IMR-90 (cell line): ENCODE data around the gene DNMT3L. TPM values are rescaled to one million over a fixed set of nuclear protein-coding genes. Genes with fewer than 3 reads are reported as not detected.

ENCODE experiments used
- ATAC-seq: fragments of 200-7000 bp; cut with Tn5 transposase; 2 replicates; pipeline ENCODE4 v1.9.1; 2020; ENCODE audit warnings: low read depth, mild to moderate bottlenecking, moderate library complexity
- BruUV-seq: library from RNA; stranded (reverse); fragments of 400-500 nt; replicated peaks from 2 replicates; lab custom pipeline; 2021; lab: Mats Ljungman, UMichigan
- CTCF ChIA-PET: fragments of 300-600 bp; formaldehyde crosslinking; extraction: SDS; loops from one replicate; lab custom pipeline; 2021; ENCODE audit warnings: antibody characterized with exemption; lab: Yijun Ruan, JAX
- POLR2A ChIA-PET: fragments of 300-600 bp; sonication (Branson Sonifier 250); formaldehyde crosslinking; loops from one replicate; lab custom pipeline; 2022; ENCODE audit warnings: antibody characterized with exemption; ENCODE audit not compliant: unreplicated experiment; lab: Charles Lee
- DNase-seq: peaks from one replicate; pipeline ENCODE4 v3.0.0; 2013
- H2AFZ ChIP-seq: replicated peaks from 2 replicates; pipeline ENCODE3; 2013; ENCODE audit warnings: low read length, mild to moderate bottlenecking; ENCODE audit not compliant: poor library complexity
- H2AK5ac ChIP-seq: 2 replicates; pipeline ENCODE4 v1.6.1; 2013; ENCODE audit warnings: low read depth, low read length, inconsistent platforms
- H2AK9ac ChIP-seq: replicated peaks from 2 replicates; pipeline ENCODE3; 2013; ENCODE audit warnings: mild to moderate bottlenecking, low read depth, low read length, moderate library complexity; ENCODE audit not compliant: poor library complexity
- H2BK120ac ChIP-seq: 2 replicates; pipeline ENCODE4 v1.6.1; 2013; ENCODE audit warnings: low read depth, low read length, inconsistent platforms
- H2BK15ac ChIP-seq: 3 replicates; pipeline ENCODE4 v1.6.1; 2013; ENCODE audit warnings: low read depth, low read length, inconsistent platforms
- H2BK20ac ChIP-seq: 2 replicates; pipeline ENCODE4 v1.6.1; 2013; ENCODE audit warnings: low read depth, mild to moderate bottlenecking, inconsistent platforms, low read length, moderate library complexity
- H2BK5ac ChIP-seq: 2 replicates; pipeline ENCODE4 v1.6.1; 2013; ENCODE audit warnings: mild to moderate bottlenecking, low read depth, low read length, inconsistent platforms; ENCODE audit not compliant: poor library complexity, severe bottlenecking
- H3K14ac ChIP-seq: replicated peaks from 2 replicates; pipeline ENCODE4 v1.6.1; 2013; ENCODE audit warnings: low read depth, low read length, inconsistent platforms
- H3K18ac ChIP-seq: 2 replicates; pipeline ENCODE4 v1.6.1; 2013; ENCODE audit warnings: low read depth, low read length, control low read depth
- H3K23ac ChIP-seq: 2 replicates; pipeline ENCODE4 v1.6.1; 2013; ENCODE audit warnings: low read depth, low read length, inconsistent platforms
- H3K27ac ChIP-seq: 2 replicates; pipeline ENCODE4 v1.5.1; 2013; ENCODE audit warnings: mild to moderate bottlenecking, control low read depth, low read length; ENCODE audit not compliant: insufficient read depth
- H3K27me3 ChIP-seq: 2 replicates; pipeline ENCODE4 v1.6.1; 2013; ENCODE audit warnings: low read length; ENCODE audit not compliant: control insufficient read depth, insufficient read depth
- H3K36me3 ChIP-seq: 2 replicates; pipeline ENCODE4 v1.6.1; 2013; ENCODE audit warnings: low read length, mixed read lengths; ENCODE audit not compliant: control insufficient read depth, insufficient read depth
- H3K4ac ChIP-seq: 2 replicates; pipeline ENCODE4 v1.6.1; 2013; ENCODE audit warnings: low read depth, low read length, inconsistent platforms
- H3K4me1 ChIP-seq: 2 replicates; pipeline ENCODE4 v1.6.1; 2013; ENCODE audit warnings: low read length, mixed read lengths; ENCODE audit not compliant: control insufficient read depth, insufficient read depth
- H3K4me2 ChIP-seq: 2 replicates; pipeline ENCODE4 v1.6.1; 2013; ENCODE audit warnings: low read depth, mild to moderate bottlenecking, control low read depth, low read length, moderate library complexity
- H3K4me3 ChIP-seq: 2 replicates; pipeline ENCODE4 v1.5.1; 2013; ENCODE audit warnings: low read depth, mild to moderate bottlenecking, control low read depth, low read length, moderate library complexity; ENCODE audit not compliant: insufficient read depth
- H3K56ac ChIP-seq: 2 replicates; pipeline ENCODE4 v1.6.1; 2013; ENCODE audit warnings: low read length, inconsistent platforms; ENCODE audit not compliant: insufficient read depth; ENCODE audit errors: extremely low read depth
- H3K79me1 ChIP-seq, 2 experiments: 2 replicates each; pipeline ENCODE4 v1.6.1; 2013; ENCODE audit warnings: low read length in 2 of 2, inconsistent platforms in 1 of 2, low read depth in 1 of 2
- H3K9ac ChIP-seq: 2 replicates; pipeline ENCODE4 v1.6.1; 2013; ENCODE audit warnings: low read depth, low read length, control low read depth
- H3K9me1 ChIP-seq: 2 replicates; pipeline ENCODE4 v1.6.1; 2013; ENCODE audit warnings: low read length, inconsistent platforms; ENCODE audit not compliant: insufficient read depth
- H3K9me3 ChIP-seq: 2 replicates; pipeline ENCODE4 v1.6.1; 2013; ENCODE audit warnings: low read length; ENCODE audit not compliant: control insufficient read depth, insufficient read depth
- H4K20me1 ChIP-seq: 2 replicates; pipeline ENCODE4 v1.6.1; 2013; ENCODE audit warnings: low read length, inconsistent platforms; ENCODE audit not compliant: insufficient read depth
- H4K5ac ChIP-seq: 2 replicates; pipeline ENCODE4 v1.6.1; 2013; ENCODE audit warnings: mild to moderate bottlenecking, low read depth, low read length, control low read depth
- H4K8ac ChIP-seq, 2 experiments: 2 replicates each; pipeline ENCODE4 v1.6.1; 2013; ENCODE audit warnings: low read depth in 2 of 2, low read length in 2 of 2, control low read depth in 1 of 2, inconsistent platforms in 1 of 2
- H4K91ac ChIP-seq: 2 replicates; pipeline ENCODE4 v1.6.1; 2013; ENCODE audit warnings: low read depth, low read length, inconsistent platforms; ENCODE audit not compliant: insufficient read depth
- BHLHE40 ChIP-seq: fragments of 150-350 bp; IDR thresholded peaks from 2 replicates; pipeline ENCODE4 v1.6.1; 2016; ENCODE audit warnings: mild to moderate bottlenecking, low read depth, low read length
- SMC3 ChIP-seq: fragments of 150-350 bp; IDR thresholded peaks from 2 replicates; pipeline ENCODE4 v1.6.1; 2016; ENCODE audit warnings: low read depth, mild to moderate bottlenecking, antibody characterized with exemption, low read length, moderate library complexity
- WGBS, 2 experiments: methylation state at CpG; one replicate each; pipeline versions ENCODE4 v1.1.5 to v1.1.7; 2013; ENCODE audit warnings: missing lambda C conversion rate in 2 of 2; ENCODE audit not compliant: insufficient read length in 1 of 2; ENCODE audit errors: extremely low coverage in 2 of 2; 5-methylcytosine and 5-hydroxymethylcytosine counted together
- dilution Hi-C: fragments of 300-500 bp; cut with HindIII; formaldehyde crosslinking; loops from one replicate; pipeline ENCODE4 v1.14.3; 2018; ENCODE audit warnings: low sequenced_read_pairs; ENCODE audit not compliant: unreplicated experiment
- in situ Hi-C: fragments of 300-500 bp; cut with MboI; formaldehyde crosslinking; loops from 3 replicates; pipeline ENCODE4 v1.14.3; 2019; ENCODE audit warnings: low sequenced_read_pairs, inconsistent platforms, mixed read lengths
- intact Hi-C: fragments of 100-400 bp; cut with micrococcal nuclease; formaldehyde crosslinking; loops from 2 replicates; pipeline ENCODE4 v1.10.0; 2022
- polyA plus RNA-seq, 3 experiments: library from polyadenylated mRNA; depleted of rRNA; stranded (reverse); fragments of >200 nt; gene quantifications; 2 replicates each; pipeline ENCODE4 v1.2.3, GENCODE V29; 2012; ENCODE audit warnings: low replicate concordance in 1 of 3
- total RNA-seq: library from RNA; depleted of rRNA; stranded (reverse); fragments of >200 nt; gene quantifications from 2 replicates; pipeline ENCODE4 v1.2.3, GENCODE V29; 2012

DNMT3L gene
- total and polyA plus RNA-seq, 2 of the 4 experiments (the other 2 are of a cell fraction), result not detected

GRCh38 chr21:44310628-44311507 lies 49.2 kb upstream of the DNMT3L start:
- no peak overlapping the region for H3K56ac ChIP-seq
- no peak overlapping the region for H3K14ac ChIP-seq
- CTCF ChIA-PET, result no interaction called here
- no peak for DNase-seq
- H3K23ac ChIP-seq, result no peak overlapping the region
- POLR2A ChIA-PET, result no interaction called here
- no peaks in the 10 kb centered on the region for H3K9me3 ChIP-seq
- no TSS peak for BruUV-seq
- no peak overlapping the region for H4K8ac ChIP-seq
- intact Hi-C loops, result no loop called here
- no peaks in the 10 kb centered on the region for H3K27me3 ChIP-seq
- no peak overlapping the region for H2BK5ac ChIP-seq
- peaks cover 60% of the 10 kb centered on the region for H3K36me3 ChIP-seq
- 84% methylated on average over 16 of the region's 28 CpGs; no CpG with 5 or more reads in 1 of the 2 experiments for WGBS, 2 experiments
- no peak overlapping the region for H3K4ac ChIP-seq
- peaks cover 7 to 28% of the 10 kb centered on the region in 2 experiments; a peak in 3 of 4 replicates for H3K79me1 ChIP-seq
- peaks cover 5% of the 10 kb centered on the region; the same call in 1 of the 2 replicates for H3K4me1 ChIP-seq
- dilution Hi-C loops, result no loop called here
- H2BK120ac ChIP-seq, result no peak overlapping the region
- H4K91ac ChIP-seq, result no peak overlapping the region
- in situ Hi-C loops, result no loop called here
- no peak overlapping the region for H3K4me3 ChIP-seq
- H2AFZ ChIP-seq, result peak overlapping the region; percentile 23
- no peak for ATAC-seq
- TF ChIP-seq SMC3 (no peak), BHLHE40 (no peak)
- peaks cover 25% of the 10 kb centered on the region for H4K20me1 ChIP-seq
- H3K4me2 ChIP-seq, result no peak overlapping the region
- no peaks in the 10 kb centered on the region for H3K9me1 ChIP-seq
- no peak overlapping the region for H2BK15ac ChIP-seq
- no peak overlapping the region for H2BK20ac ChIP-seq
- no peak overlapping the region for H3K9ac ChIP-seq
- no peak overlapping the region for H2AK9ac ChIP-seq
- no peak overlapping the region for H3K18ac ChIP-seq
- H2AK5ac ChIP-seq, result no peak overlapping the region
- no peak overlapping the region for H4K5ac ChIP-seq
- no peak overlapping the region for H3K27ac ChIP-seq
